Activated naive CD4-positive, alpha-beta T cell (primary cell): ENCODE measurements around the gene LIG4.
"Not testable (repeated sequence)": the region's sequence is repeated elsewhere in the genome, so short reads cannot be mapped to it uniquely, and the experiment has no call there.

Source experiments
- DNase-seq, 4 experiments: peaks; one replicate each; lab custom pipeline; 2025; lab: John Stamatoyannopoulos, UW

Gene LIG4

DNA sequence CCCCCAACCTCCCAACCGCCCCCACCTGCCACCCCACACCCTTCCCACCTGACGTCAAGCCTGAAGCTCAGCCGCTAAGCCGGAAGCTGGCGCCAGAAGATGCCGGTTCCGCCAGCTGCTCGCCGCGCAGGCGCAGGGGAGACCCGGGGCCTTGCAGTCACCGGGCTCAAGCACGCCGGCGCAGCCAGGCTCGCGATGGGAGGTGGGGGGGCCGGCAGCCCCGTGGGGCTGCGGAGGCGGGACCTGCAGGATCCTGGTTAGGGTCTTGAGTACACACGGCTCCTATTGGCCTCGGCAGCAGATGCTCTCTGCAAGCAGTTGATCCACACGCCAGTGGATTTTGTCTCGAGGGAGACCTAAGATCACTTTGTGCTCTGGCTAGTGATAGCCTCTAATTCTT lies at the start of gene LIG4:
Gene LIG4 (minus strand): TSS at position 101 of the 400 bp plus-strand sequence. CDS start 4,268 bp downstream, outside the sequence.
- DNase-seq, result peak; percentile 78 to 89 (median 82)

DNA sequence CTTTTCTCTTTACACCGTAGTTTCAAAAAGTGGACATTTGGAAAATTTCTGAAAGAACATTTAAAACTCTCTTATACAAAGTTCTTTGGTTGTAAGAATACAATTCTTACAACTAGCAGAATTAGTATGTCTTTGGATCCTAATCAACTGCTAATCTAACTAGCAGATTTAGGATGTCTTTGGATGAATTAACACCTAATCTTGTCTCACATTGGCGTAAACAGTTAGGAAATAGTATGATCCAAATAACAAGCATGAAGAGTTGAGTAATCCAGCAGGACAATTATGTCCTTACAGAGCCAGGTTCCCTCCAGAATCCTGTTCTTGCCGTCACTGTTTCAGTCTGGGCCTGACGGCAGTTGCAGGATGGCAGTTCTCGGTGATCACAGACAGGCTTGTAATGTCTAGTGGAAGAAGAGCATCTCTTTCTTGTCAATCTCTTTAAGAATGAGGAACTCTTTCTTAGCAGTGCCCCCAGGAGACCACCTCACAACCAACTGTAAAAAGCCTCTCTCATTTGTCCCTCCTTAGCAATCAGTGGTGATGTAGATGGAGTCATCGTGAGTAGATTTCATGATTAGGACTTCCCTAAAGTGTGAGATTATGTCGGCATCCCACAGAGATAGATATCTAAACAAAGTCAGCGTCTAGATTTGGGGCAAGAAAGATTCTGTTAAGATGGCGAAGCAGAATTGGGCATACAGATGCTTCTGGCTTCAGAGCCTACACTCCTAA lies 48.5 kb upstream of the LIG4 start:
- no peak for DNase-seq

GRCh38 chr13:108257248-108257647 lies 41.9 kb upstream of the LIG4 start:
- no peak for DNase-seq

DNA sequence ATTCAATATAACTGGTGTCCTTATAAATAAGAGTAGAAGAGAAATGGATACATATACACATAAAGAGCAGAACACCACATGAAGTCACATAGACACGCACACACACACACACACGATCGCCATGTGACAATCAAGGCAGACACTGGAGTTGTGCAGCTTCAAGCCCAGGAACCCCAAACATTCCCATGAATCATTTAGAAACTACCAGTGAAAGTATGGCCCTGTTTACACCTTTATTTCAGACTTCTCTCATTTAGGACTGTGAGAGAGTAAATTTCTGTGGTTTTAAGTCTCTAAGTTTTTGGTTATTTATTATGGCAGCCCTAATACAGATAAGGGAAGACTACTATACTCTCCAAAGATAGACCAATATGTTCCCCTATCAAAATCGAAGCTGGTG lies 33.8 kb upstream of the LIG4 start:
- no peak for DNase-seq

- no peak for DNase-seq
Observed at GRCh38 chr13:108230377-108230776, 15.0 kb upstream of the LIG4 start.

- no peak for DNase-seq
Observed at GRCh38 chr13:108227651-108228272, 12.4 kb upstream of the LIG4 start.

DNA sequence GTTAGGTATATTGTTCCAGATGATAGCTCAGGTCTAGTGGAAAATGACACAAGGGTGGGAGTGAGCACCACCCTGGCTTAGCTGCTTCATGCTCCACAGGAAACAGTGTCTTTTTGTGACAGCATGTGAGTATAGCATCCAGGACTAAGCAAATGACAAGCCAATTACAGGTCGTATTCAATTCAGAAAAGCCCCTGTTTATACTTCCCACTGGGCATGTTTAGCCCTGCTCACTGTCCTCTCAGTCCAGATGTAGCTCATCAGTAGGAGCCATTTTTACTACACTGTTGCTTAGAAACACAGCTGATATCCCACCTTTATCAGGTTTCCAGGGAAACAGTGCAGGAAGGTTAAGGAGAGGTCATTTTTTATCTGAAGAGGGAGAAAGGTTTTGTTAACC lies 10.8 kb upstream of the LIG4 start:
- DNase-seq, result no peak

DNA sequence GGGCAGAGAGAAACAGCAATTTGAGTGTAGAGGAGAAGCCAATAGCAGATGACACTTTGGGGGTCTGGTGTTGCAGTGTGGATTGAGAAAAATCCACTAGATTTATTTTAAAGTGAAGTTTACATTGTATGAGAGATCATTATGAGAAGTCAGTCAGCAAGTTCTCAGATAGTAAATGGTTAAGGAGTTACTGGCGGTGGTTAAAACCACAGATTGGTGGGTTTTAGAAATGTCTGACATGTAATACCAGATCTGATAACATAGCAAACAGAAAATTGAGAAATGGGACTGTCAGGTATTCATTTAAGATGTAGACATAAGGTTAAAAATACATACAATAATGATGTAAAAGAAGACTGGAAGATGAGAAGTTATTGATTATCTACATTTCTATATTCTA lies 10.1 kb upstream of the LIG4 start:
- no peak for DNase-seq

GRCh38 chr13:108223687-108224503 lies 8.6 kb upstream of the LIG4 start:
- DNase-seq, result no peak

- no peak for DNase-seq
Observed at GRCh38 chr13:108220041-108220440, 4.7 kb upstream of the LIG4 start.

GRCh38 chr13:108218044-108218974 lies 3.0 kb upstream of the LIG4 start, which contains the start of gene ABHD13:
Gene ABHD13 (plus strand): TSS chr13:108218392. CDS start chr13:108229219, 10,827 bp downstream.
- peak; percentile 74 to 83 (median 80) for DNase-seq

GRCh38 chr13:108217307-108218043 lies 2.1 kb upstream of the LIG4 start:
- not testable (repeated sequence) for DNase-seq

DNA sequence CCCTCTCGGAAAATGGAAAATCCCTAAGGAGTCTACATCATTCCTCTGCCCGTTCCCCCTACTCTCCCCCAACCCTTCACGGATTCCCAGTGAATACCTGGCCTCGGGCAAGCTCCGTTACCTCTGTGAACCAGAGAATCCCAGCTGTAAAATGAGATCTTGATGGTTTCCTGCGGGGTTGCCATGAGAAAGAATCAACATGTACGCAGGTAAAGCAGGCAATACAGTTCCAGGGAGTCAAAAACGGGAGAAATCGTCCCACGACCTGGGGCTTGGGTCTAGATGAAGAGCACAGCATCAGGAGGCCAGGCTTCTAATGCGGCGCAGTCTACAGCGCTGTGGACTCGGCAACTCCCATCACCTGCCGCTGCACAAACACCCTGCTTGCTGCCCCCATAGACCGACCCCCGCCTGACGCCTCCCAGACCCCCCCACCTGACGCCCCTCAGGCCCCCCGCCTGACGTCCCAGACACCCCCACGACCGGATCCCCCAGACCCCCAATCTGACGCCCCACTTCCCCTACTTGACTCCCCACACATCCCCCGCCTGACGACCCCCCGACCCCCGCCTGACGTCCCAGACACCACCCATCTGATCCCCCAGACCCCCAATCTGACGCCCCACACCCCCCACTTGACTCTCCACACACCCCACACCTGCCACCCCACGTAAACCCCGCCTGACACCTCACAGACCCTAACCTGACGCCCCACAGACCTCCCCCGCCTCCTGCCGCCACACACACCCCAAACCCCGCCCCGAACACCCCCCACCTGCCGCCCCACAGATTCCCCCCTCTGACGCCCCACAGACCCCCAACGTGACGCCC lies 680 bp downstream of the LIG4 start:
- DNase-seq, result peak in 1 of 4 experiments; percentile 35

- DNase-seq, result no peak
Observed at GRCh38 chr13:108213946-108214345, 1.4 kb downstream of the LIG4 start.

DNA sequence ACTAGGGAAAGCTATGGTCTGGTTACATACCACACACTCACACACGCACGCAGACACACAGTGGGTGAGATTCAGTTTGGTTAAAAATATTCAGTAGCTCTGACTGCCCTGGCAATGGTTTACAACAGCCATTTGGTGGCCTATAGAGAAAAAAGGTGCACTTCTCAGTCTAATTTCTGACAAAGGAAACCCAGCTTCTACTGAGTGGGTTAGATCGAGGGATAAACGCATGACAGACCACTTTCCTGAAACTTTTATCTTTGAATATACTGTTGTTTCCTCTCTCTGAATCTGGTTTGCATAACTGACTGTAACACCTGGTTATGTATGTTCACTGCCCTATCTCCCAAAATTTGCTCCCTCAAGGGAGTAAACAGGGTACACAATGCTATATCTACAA lies 2.5 kb downstream of the LIG4 start:
- DNase-seq, result no peak

DNA sequence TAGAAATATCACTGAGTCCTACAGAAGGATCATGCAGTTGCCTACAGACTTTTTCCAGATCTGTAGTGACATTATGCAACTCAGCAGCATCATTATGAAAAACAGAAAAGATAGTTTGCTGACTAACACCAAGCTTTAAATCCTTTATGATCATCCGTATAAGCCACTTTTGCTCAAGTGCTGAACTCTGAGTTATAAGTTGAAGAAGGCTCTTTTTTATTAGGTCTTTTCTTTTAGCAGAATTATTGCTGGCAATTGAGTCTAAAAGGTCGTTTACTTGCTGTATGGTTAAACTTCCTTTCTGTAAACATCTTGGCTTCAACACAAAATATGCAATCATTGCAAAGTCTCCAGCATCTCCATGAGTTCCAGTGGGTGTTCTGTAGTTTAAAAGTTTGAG lies 4.8 kb downstream of the LIG4 start:
- no peak for DNase-seq

GRCh38 chr13:108200781-108201398 lies 14.4 kb downstream of the LIG4 start:
- DNase-seq, result no peak

- no peak for DNase-seq
Observed at GRCh38 chr13:108195861-108196260, 19.5 kb downstream of the LIG4 start.

DNA sequence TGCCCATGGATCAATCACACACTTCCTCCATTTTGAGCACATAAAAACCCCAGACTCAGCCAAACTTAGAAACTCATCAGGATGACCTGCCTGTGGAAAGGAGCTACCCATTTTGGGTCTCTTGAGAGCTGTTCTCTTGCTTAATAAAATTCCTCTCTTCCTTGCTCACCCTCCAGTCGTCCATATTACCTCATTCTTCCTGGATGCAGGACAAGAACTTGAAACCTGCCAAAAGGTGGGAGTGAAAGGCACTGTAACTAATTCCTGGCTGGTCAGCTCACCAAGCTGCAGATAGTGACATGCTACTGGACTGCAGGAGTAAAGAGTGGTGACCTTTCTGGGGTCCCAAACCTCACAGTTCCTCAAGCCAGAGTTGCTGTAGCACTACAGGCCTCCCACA lies 20.2 kb downstream of the LIG4 start:
- DNase-seq, result no peak
